SK-N-SH (cell line): ENCODE measurements around the gene PMEPA1. TPM values are rescaled to one million over a fixed set of nuclear protein-coding genes. Genes with fewer than 3 reads are reported as not detected.

Experiments used
- CTCF ChIA-PET: fragments of 300-600, 350-600 bp; formaldehyde crosslinking; extraction: SDS; loops from one replicate; lab custom pipeline; 2021; lab: Yijun Ruan, JAX
- POLR2A ChIA-PET: fragments of 350-600 bp; sonication (Branson Sonifier 250); formaldehyde crosslinking; extraction: SDS; loops from one replicate; lab custom pipeline; 2020; ENCODE audit warnings: antibody characterized with exemption, inconsistent platforms; lab: Yijun Ruan, JAX
- DNase-seq: peaks from one replicate; pipeline ENCODE4 v3.0.0; 2012
- H2AFZ ChIP-seq: fragments of 200-600 bp; sonication (generic); 2 replicates; pipeline ENCODE4 v1.8.1; 2016; ENCODE audit warnings: antibody characterized with exemption, mild to moderate bottlenecking, low read depth
- H3F3A ChIP-seq: fragments of 200-600 bp; sonication (generic); replicated peaks from 2 replicates; pipeline ENCODE3; 2016; ENCODE audit warnings: antibody characterized with exemption, mild to moderate bottlenecking; ENCODE audit not compliant: insufficient read depth
- H3K27ac ChIP-seq, 2 experiments: fragments of 200-500 bp in 1 of 2; fragments of 200-600 bp in 1 of 2; sonication (Bioruptor generic) in 1 of 2; sonication (generic), shearing (Covaris generic) in 1 of 2; 2 replicates each; pipeline versions ENCODE4 v1.5.1 to v1.6.1; 2014 to 2016; ENCODE audit warnings: low read depth in 2 of 2, inconsistent platforms in 1 of 2, low read length in 1 of 2, mild to moderate bottlenecking in 1 of 2, mixed read lengths in 1 of 2
- H3K27me3 ChIP-seq: fragments of 200-600 bp; sonication (generic), shearing (Covaris generic); 2 replicates; pipeline ENCODE4 v1.6.1; 2016; ENCODE audit warnings: mixed run types; ENCODE audit not compliant: insufficient read depth
- H3K36me3 ChIP-seq, 2 experiments: fragments of 200-500 bp in 1 of 2; fragments of 200-600 bp in 1 of 2; sonication (Bioruptor generic) in 1 of 2; sonication (generic) in 1 of 2; replicated peaks in 1 of 2; 2 replicates each; pipeline versions ENCODE3 to v1.5.1; 2014 to 2016; ENCODE audit warnings: low read length in 1 of 2, mild to moderate bottlenecking in 1 of 2; ENCODE audit not compliant: insufficient read depth in 2 of 2, control insufficient read depth in 1 of 2
- H3K4me1 ChIP-seq, 2 experiments: fragments of 200-500 bp in 1 of 2; fragments of 200-600 bp in 1 of 2; sonication (Bioruptor generic) in 1 of 2; sonication (generic), shearing (Covaris generic) in 1 of 2; 2 replicates each; pipeline versions ENCODE4 v1.5.1 to v1.6.1; 2014 to 2016; ENCODE audit warnings: low read depth in 1 of 2, low read length in 1 of 2, mixed run types in 1 of 2; ENCODE audit not compliant: insufficient read depth in 2 of 2, control insufficient read depth in 1 of 2
- H3K4me2 ChIP-seq: fragments of 200-600 bp; sonication (generic), shearing (Covaris generic); 2 replicates; pipeline ENCODE4 v1.6.1; 2017; ENCODE audit warnings: mixed run types
- H3K4me3 ChIP-seq, 2 experiments: fragments of 200-500 bp in 1 of 2; fragments of 200-600 bp in 1 of 2; sonication (Bioruptor generic) in 1 of 2; sonication (generic), shearing (Covaris generic) in 1 of 2; 2 replicates each; pipeline versions ENCODE4 v1.5.1 to v1.8.1; 2014 to 2016; ENCODE audit warnings: low read depth in 2 of 2, inconsistent platforms in 1 of 2, low read length in 1 of 2, mild to moderate bottlenecking in 1 of 2, mixed read lengths in 1 of 2, moderate library complexity in 1 of 2
- H3K79me2 ChIP-seq: fragments of 200-600 bp; sonication (generic); 2 replicates; pipeline ENCODE4 v1.8.1; 2017; ENCODE audit warnings: mild to moderate bottlenecking; ENCODE audit not compliant: insufficient read depth
- H3K9ac ChIP-seq: fragments of 200-600 bp; sonication (generic); 2 replicates; pipeline ENCODE4 v1.6.1; 2017; ENCODE audit warnings: mixed run types
- H3K9me2 ChIP-seq: fragments of 200-600 bp; sonication (generic); 2 replicates; pipeline ENCODE4 v1.6.1; 2017; ENCODE audit warnings: mixed run types
- H3K9me3 ChIP-seq: fragments of 200-600 bp; sonication (generic); 2 replicates; pipeline ENCODE4 v1.6.1; 2017; ENCODE audit warnings: mixed run types, mild to moderate bottlenecking, moderate library complexity
- H4K20me1 ChIP-seq: fragments of 200-600 bp; sonication (generic); 2 replicates; pipeline ENCODE4 v1.6.1; 2017; ENCODE audit warnings: mild to moderate bottlenecking, mixed run types; ENCODE audit not compliant: insufficient read depth
- REST ChIP-seq: IDR thresholded peaks from 2 replicates; pipeline ENCODE4 v1.6.1; 2012; ENCODE audit warnings: mild to moderate bottlenecking, low read depth, low read length, moderate library complexity
- TCF12 ChIP-seq: IDR thresholded peaks from 2 replicates; pipeline ENCODE4 v1.4.0; 2012
- USF1 ChIP-seq: IDR thresholded peaks from 2 replicates; pipeline ENCODE4 v1.4.0; 2012; ENCODE audit warnings: low read depth, borderline replicate concordance
- USF2 ChIP-seq: fragments of 150-350 bp; IDR thresholded peaks from 2 replicates; pipeline ENCODE4 v1.6.1; 2017; ENCODE audit warnings: antibody characterized with exemption, low read length, low read depth, borderline replicate concordance
- YY1 ChIP-seq: IDR thresholded peaks from 2 replicates; pipeline ENCODE4 v1.4.0; 2012; ENCODE audit warnings: low read depth, mild to moderate bottlenecking
- ZBTB33 ChIP-seq: IDR thresholded peaks from 2 replicates; pipeline ENCODE4 v1.4.0; 2012; ENCODE audit warnings: low read depth, borderline replicate concordance
- WGBS: methylation state at CpG from one replicate; pipeline ENCODE4 v1.1.6; 2017; ENCODE audit warnings: low lambda C conversion rate; 5-methylcytosine and 5-hydroxymethylcytosine counted together
- polyA plus RNA-seq, 3 experiments: library from polyadenylated mRNA; depleted of rRNA; stranded (reverse); fragments of >200 nt; gene quantifications; 2 replicates each; pipeline ENCODE4 v1.2.3, GENCODE V29; 2012

Gene PMEPA1
- polyA plus RNA-seq, 1 of the 3 experiments (the other 2 are of a cell fraction): 7.1 TPM

GRCh38 chr20:57742507-57743181 lies 32.8 kb upstream of the PMEPA1 start (continued):
- TF ChIP-seq REST: no peak
- TF ChIP-seq ZBTB33: no peak
- no peak for TF ChIP-seq YY1

- H3K36me3 ChIP-seq: no peaks in the 10 kb centered on the region
- no peak overlapping the region for H3K9ac ChIP-seq
- POLR2A ChIA-PET: no interaction called here
- no peaks in the 10 kb centered on the region for H3F3A ChIP-seq
- H4K20me1 ChIP-seq: no peaks in the 10 kb centered on the region
- CTCF ChIA-PET: interaction anchor here (0.8 to 1.1 kb wide), 3 partner anchors 28 to 116 kb away, joined by 3 to 4 read pairs (median 3); no protein-coding TSS in a partner anchor
- no peak overlapping the region for H3K4me3 ChIP-seq
- peaks cover 8% of the 10 kb centered on the region for H3K27me3 ChIP-seq
- H3K9me3 ChIP-seq: no peaks in the 10 kb centered on the region
- TF ChIP-seq ZBTB33 (no peak), REST (no peak), USF2 (no peak), TCF12 (no peak), USF1 (no peak)
- no peaks in the 10 kb centered on the region for H3K9me2 ChIP-seq
- 60% methylated on average over 2 of the region's 2 CpGs for WGBS
- peaks cover 0 to 27% of the 10 kb centered on the region in 2 experiments; a peak in 2 of 4 replicates for H3K4me1 ChIP-seq
- H3K27ac ChIP-seq: no peak overlapping the region
- no peak for DNase-seq
- H2AFZ ChIP-seq: no peak overlapping the region
- H3K4me2 ChIP-seq: no peak overlapping the region
- H3K79me2 ChIP-seq: no peaks in the 10 kb centered on the region
These were observed 28.7 kb upstream of the PMEPA1 start for GRCh38 chr20:57738484-57738883.
